GM12872 (cell line): ENCODE data around the gene BMP3.

Source experiments
- CTCF ChIP-seq: IDR thresholded peaks from 3 replicates; pipeline ENCODE4 v1.5.1; 2011; ENCODE audit warnings: low read depth, mild to moderate bottlenecking, low read length, moderate library complexity; ENCODE audit not compliant: insufficient read depth

Gene BMP3

DNA sequence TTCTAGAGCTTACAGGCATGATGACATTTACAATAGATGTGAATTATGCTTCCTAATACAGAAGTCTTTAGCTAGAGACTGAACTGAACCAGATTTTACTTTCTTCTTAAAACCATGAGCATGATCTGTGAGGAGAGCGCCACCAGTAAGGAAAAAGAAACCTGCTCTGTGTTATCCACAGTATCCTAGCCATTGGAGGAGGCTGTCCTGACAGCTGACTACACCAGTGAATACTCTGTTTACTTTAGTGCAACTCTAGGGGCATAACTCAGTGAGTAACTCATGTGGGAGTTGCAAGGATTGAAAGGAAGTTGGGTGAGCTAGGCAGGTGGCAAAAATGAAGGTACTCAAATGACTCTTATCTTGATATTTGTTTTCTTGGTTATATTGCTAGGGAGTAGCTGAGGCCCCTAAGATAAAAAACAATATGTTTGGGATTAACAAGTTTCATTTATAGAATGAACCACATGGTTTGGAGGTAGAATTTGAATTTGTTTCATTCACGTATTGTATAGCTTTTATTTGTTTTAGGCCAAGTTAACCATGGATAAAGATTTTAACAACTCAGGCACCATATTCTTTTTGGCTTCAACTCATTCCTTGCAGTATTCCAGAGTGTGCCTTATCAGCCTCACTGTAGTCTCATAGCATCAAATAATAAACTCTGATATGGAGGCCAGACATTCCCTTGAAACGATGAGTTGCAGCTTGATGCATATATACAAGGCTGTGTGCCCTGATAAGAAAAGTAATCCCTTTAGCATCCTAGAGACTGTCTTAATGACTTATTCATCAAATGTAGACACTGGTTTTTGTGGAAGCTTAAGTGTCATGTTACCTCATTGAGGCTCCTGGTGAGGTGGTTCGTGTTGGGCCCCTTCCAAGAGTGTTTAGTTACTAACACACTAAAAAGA is 2.5 kb downstream of the BMP3 start:
- TF ChIP-seq CTCF = no peak

DNA sequence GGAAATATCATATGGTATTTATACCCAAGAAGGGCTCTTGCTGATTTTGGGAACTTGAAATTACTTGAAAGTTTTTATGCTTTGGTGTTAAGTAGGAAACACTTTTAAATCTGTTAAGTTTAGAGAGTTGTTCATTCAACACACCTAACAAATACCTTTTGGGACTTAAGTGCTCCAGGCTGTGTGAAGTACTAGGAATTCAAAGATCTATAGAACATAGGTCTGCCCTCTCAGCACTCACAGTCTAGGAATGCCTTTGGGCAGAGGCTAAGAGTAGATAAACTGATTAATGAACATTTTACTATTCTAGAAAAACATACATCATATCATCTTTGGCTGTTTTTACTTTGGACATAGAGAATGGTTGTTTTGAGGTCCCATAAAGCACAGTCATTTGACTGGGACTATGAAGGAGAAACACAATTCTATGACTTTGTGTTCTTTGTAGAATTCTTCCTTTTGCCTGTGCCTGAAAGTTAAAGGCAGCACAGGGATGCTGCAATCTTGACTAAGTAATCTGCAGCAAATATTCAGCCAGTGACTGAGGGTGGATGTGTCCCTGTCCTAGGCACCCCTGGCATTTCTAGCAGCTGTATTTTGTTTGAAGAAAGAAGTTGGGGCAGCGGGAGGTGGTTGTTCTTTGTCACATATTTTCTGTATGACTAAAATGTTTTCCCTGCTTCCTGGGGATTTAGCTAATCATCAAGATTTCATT is 8.3 kb downstream of the BMP3 start:
- no peak for TF ChIP-seq CTCF

- TF ChIP-seq CTCF = no peak
Observed at GRCh38 chr4:81039351-81039972, 9.0 kb downstream of the BMP3 start.

DNA sequence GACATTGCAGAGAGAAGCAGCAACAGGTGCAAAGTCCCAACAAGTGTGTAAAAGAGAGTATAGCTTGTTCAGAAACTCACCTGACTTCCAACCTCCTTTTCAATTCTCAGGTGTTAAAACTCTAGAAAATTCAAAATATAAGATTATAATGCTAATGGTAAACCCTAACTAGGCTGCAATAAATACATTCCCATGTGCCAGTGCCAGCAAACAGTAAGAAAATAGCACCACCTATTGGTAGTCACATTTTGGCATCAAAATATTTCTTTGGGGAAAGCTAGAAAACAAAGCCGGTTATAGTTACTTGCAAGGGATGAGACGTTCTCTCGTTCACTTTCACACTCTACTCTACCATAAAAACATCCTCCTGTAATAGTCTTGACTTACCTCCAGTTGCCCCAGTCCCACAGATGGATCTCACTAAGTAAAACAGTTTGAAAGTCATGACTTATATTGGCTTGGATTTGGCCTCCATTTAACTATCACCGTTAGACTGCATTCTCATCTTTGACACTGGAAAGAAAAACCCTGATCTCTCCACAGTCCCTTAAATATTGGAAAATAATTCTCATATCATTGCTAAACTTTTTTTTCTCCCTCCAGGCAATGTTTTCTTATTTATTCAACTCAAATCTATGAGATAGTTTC is 9.6 kb downstream of the BMP3 start:
- peak; percentile 65 for TF ChIP-seq CTCF

GRCh38 chr4:81042578-81043365 is 12.3 kb downstream of the BMP3 start:
- no peak for TF ChIP-seq CTCF

GRCh38 chr4:81049330-81049729 is 18.8 kb downstream of the BMP3 start:
- TF ChIP-seq CTCF = no peak
